Retinal pigment epithelial cell (primary cell): ENCODE measurements around the gene METTL8.
"Not testable (repeated sequence)": the region's sequence is repeated elsewhere in the genome, so short reads cannot be mapped to it uniquely, and the experiment has no call there.

ENCODE experiments used
- DNase-seq: peaks from one replicate; pipeline ENCODE4 v3.0.0-alpha.2; 2010; ENCODE audit warnings: low read depth
- H3K4me3 ChIP-seq: 2 replicates; pipeline ENCODE4 v1.5.1; 2011; ENCODE audit warnings: mild to moderate bottlenecking, low read length, control low read depth, moderate library complexity
- TF ChIP-seq, protein P1 (sequence below): conservative IDR thresholded peaks from 2 replicates; pipeline ENCODE4 v1.5.1; 2011; ENCODE audit warnings: low read depth, low read length, control low read depth, inconsistent platforms

The METTL8 gene

DNA sequence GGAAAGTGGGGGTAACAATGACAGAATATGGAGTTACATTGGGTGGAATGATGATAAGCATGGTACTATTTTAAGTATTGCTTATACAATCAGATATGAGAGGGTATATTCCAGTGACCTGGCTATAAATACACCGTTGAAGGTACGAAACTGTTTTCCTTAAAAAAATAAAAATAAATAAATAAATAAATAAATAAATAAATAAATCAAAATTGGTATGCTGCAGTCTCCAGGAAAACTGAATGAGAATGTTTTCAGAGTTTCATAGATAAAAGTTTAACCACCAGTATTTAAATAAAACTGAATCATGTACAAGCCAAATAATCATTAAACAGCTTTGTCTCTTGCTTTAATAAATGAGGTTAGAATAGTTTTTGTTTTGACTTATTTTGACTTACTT is 71.4 kb downstream of the METTL8 start:
- no peak overlapping the region for H3K4me3 ChIP-seq
- no peak for DNase-seq
- TF ChIP-seq, protein P1, sequence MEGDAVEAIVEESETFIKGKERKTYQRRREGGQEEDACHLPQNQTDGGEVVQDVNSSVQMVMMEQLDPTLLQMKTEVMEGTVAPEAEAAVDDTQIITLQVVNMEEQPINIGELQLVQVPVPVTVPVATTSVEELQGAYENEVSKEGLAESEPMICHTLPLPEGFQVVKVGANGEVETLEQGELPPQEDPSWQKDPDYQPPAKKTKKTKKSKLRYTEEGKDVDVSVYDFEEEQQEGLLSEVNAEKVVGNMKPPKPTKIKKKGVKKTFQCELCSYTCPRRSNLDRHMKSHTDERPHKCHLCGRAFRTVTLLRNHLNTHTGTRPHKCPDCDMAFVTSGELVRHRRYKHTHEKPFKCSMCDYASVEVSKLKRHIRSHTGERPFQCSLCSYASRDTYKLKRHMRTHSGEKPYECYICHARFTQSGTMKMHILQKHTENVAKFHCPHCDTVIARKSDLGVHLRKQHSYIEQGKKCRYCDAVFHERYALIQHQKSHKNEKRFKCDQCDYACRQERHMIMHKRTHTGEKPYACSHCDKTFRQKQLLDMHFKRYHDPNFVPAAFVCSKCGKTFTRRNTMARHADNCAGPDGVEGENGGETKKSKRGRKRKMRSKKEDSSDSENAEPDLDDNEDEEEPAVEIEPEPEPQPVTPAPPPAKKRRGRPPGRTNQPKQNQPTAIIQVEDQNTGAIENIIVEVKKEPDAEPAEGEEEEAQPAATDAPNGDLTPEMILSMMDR = no peak

DNA sequence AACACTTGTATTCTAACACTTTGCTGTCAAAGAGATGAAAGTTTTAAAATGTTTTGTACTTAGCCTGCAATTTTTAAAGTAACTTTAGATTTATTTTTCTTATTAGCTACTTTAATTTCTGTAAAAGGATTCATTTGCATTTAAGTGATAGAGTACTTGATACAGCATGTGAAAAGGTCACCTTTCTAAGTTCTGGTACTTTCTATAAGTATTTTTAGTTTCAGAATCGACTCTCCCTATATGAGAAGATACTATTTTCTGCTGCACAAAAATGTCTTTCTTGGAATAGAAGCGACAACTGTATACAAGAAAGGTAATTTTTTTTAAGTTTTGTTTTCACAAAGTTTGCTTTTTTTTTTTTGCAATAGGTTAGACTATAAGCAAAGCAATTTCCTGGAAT is 72.9 kb downstream of the METTL8 start:
- H3K4me3 ChIP-seq = no peak overlapping the region
- DNase-seq = no peak

DNA sequence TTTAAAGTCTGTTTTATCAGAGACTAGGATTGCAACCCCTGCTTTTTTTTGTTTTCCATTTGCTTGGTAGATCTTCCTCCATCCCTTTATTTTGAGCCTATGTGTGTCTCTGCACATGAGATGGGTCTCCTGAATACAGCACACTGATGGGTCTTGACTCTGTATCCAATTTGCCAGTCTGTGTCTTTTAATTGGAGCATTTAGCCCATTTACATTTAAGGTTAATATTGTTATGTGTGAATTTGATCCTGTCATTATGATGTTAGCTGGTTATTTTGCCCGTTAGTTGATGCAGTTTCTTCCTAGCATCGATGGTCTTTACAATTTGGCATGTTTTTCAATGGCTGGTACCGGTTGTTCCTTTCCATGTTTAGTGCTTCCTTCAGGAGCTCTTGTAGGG is 80.0 kb downstream of the METTL8 start:
- H3K4me3 ChIP-seq = not testable (repeated sequence)

More for the DNA sequence above, 72.9 kb downstream of the METTL8 start:
- TF ChIP-seq, protein P1 = no peak

DNA sequence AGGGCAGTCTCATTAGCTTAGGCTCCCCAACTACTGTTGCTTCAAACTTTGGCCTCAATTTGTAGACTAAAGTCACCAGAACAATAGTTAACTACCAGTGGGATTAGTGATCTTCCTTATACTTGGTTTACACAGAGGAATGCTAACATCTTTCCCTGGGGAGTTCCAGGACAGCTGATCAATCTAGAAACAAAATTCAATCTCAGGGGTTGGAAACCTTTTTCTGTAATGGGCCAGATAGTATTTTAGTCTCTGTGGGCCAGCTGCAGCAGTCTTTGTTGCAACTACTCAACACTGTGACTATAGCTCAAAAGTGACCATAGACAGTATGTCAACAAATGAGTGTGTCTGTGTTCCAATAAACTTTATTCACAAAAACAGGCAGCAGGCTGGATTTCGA is 85.7 kb downstream of the METTL8 start:
- no peak overlapping the region for H3K4me3 ChIP-seq
- no peak for DNase-seq
- TF ChIP-seq, protein P1 = no peak

More for the DNA sequence above, 80.0 kb downstream of the METTL8 start:
- DNase-seq = not testable (repeated sequence)

DNA sequence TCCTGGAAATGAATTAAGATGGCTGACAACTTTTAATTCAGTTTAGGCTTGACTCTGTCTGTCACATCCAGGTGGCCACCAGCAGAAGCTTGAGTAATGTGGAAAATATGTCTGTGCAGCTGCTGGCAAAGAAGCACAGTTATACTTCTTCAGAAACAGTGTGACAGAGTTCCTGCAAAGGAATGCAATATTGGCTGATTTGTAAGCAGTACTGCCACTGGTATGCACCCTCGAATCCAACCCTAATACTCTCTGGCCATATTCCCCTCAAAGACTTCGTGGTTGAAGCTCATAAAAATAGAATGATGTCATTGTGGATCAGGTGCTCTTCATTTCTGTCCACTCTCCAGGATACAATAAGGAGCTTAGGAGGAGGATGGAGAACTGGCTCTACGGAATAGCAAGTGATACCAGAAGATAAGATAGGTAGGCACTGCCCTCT is 86.2 kb downstream of the METTL8 start:
- no peak overlapping the region for H3K4me3 ChIP-seq
- peak; percentile 53 for DNase-seq
- TF ChIP-seq, protein P1 = no peak

DNA sequence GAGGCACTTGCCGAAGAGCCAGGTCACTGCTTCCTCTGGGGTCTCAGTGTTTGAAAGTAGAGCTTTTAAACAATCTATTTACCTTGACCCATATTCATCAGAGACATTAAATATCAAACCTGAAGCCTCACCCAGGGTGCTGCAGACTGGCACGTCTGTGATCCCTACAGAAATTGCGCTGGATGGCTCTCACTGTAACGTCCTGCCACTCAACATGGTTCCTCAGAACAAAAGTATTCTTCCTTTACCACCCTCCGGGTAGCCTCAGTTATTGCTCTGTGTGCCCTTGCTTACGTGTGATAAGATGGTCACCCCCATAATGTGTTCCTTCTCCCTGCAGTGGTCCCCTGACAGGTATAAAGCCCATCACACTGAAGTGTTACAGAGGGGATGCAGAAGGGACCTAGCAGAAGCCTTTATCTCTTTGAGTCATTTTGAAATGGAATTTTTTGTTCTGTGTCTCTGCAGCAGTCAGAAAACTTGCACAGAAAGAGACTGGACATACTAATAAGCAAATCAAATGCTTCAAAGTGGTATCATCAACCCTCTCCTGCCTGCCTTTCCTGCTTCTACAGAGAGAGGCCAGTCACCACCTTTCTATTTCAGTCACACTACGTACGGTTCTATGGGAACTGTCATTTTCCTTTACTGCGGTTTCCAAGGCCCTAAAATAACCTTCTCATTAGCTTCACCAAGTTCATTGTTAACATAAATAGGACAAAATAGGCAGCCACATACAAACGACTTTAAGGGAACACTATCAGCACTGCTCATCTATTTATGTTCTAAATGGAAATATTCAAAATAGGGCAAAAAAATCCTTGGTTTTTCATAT is 86.8 kb downstream of the METTL8 start:
- H3K4me3 ChIP-seq = no peak overlapping the region
- TF ChIP-seq, protein P1 = no peak
- DNase-seq = no peak

DNA sequence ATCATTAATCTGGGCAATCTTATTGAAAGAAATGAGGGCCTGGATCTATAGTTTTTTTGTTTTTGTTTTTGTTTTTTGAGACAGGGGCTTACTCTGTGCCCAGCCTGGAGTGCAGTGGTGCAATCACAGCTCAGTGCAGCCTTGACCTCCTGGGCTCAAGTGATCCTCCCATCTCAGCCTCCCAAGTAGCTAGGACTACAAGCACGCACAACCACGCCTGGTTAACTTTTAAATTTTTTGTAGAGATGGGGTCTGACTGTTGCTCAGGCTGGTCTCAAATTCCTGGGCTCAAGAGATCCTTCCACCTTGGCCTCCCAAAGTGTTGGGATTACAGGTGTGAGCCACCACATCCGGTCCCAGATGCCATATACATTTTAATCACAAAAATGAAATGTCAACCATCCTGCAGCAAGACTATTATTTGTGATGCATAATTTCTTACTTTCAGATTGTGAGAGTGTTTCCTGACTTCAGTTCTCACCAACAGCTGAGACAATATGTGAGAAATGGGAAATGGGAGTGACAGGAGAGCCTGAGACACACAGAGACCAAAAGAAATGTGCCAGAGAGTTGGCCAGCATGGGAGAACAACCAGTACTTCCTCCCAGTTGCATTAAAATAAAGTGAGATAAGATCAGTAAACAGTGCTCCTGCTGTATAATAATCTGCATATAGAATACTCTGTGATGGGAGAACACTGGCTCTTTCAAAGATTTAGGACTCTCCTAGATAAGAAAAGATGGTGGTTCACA is 87.6 kb downstream of the METTL8 start:
- TF ChIP-seq, protein P1 = no peak
- DNase-seq = no peak
- H3K4me3 ChIP-seq = no peak overlapping the region
